Measurements from ENCODE around the gene ISYNA1. TPM values are rescaled to one million over a fixed set of nuclear protein-coding genes. Genes with fewer than 3 reads are reported as not detected.

ISYNA1 gene
- total and polyA plus RNA-seq, 2 donors (not counting 1 experiment from before 2014, with no cell fraction given), result 22.6 to 28.3 TPM

DNA sequence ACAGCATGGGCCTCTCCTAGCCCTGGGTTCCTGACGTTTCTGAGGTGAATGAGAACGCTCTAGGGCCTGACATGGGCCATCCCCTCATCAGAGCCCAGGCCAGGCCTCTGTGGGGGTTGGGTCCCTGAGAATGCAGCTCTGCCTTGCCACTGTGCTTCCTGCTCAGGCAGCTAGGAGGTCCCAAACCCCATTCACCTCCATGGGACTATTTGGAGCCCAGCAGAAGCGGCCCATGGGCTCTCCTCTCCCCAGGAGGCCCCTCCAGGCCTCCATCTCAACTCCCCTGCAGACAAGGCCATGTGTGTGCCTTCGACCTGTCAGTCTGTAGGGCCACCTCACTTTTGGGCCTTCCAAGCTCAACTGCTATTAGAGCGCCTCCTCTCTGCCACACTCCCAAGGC, 47.1 kb upstream of the ISYNA1 start:
- Histone ChIP-seq H3K27ac (ENCODE audit: low read length in 2 of 2) (no peak overlapping the region), H3K9ac (ENCODE audit: low read length) (no peak overlapping the region), H3K27me3 (replicated peaks in 1 of 4; ENCODE audit: control extremely low read depth in 1 of 4, control insufficient read depth in 3 of 4, insufficient read depth in 4 of 4, low read length in 3 of 4) (no peaks in the 10 kb centered on the region), H3K79me2 (ENCODE audit: control insufficient read depth, insufficient read depth, low read length) (peaks cover 99% of the 10 kb centered on the region), H3K4me1 (ENCODE audit: control insufficient read depth in 2 of 2, insufficient read depth in 2 of 2, low read length in 2 of 2) (peaks cover 3 to 7% of the 10 kb centered on the region in 2 donors), H3K4me3 (ENCODE audit: control extremely low read depth in 1 of 5, extremely low read depth in 1 of 5, insufficient read depth in 1 of 5, low read depth in 2 of 5, low read length in 4 of 5) (no peak overlapping the region), H3K4me2 (replicated peaks; ENCODE audit: low read depth, low read length, poor library complexity, severe bottlenecking) (no peak overlapping the region), H3K9me3 (ENCODE audit: control extremely low read depth in 1 of 3, control insufficient read depth in 2 of 3, insufficient read depth in 1 of 3, low read length in 2 of 3) (no peaks in the 10 kb centered on the region), H3K36me3 (replicated peaks in 1 of 2; ENCODE audit: control extremely low read depth in 1 of 2, control insufficient read depth in 1 of 2, extremely low read depth in 1 of 2, insufficient read depth in 2 of 2, low read length in 1 of 2) (peaks cover 0 to 2% of the 10 kb centered on the region in 2 experiments), H4K20me1 (ENCODE audit: control insufficient read depth, insufficient read depth, low read length, poor library complexity, severe bottlenecking) (peaks cover 99% of the 10 kb centered on the region), H2AFZ (ENCODE audit: insufficient read depth, low read depth, low read length, poor library complexity, severe bottlenecking) (no peak overlapping the region)
- Mint-ChIP-seq H3K27ac (peak overlapping the region; percentile 26), H3K9me3 (ENCODE audit: insufficient read depth) (no peaks in the 10 kb centered on the region), H3K27me3 (no peaks in the 10 kb centered on the region), H3K4me3 (no peak overlapping the region), H3K4me1 (peaks cover 39% of the 10 kb centered on the region)
- intact Hi-C loops (cut with micrococcal nuclease), result no loop called here
- TF ChIP-seq EZH2 (IDR thresholded peaks at IDR 0.05; ENCODE audit: borderline replicate concordance, insufficient read depth, low read depth, low read length, poor library complexity, severe bottlenecking), result no peak
- TF ChIP-seq, protein P1, sequence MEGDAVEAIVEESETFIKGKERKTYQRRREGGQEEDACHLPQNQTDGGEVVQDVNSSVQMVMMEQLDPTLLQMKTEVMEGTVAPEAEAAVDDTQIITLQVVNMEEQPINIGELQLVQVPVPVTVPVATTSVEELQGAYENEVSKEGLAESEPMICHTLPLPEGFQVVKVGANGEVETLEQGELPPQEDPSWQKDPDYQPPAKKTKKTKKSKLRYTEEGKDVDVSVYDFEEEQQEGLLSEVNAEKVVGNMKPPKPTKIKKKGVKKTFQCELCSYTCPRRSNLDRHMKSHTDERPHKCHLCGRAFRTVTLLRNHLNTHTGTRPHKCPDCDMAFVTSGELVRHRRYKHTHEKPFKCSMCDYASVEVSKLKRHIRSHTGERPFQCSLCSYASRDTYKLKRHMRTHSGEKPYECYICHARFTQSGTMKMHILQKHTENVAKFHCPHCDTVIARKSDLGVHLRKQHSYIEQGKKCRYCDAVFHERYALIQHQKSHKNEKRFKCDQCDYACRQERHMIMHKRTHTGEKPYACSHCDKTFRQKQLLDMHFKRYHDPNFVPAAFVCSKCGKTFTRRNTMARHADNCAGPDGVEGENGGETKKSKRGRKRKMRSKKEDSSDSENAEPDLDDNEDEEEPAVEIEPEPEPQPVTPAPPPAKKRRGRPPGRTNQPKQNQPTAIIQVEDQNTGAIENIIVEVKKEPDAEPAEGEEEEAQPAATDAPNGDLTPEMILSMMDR (IDR thresholded peaks at IDR 0.05), result no peak
- 88% methylated on average over 5 of the region's 5 CpGs for WGBS (ENCODE audit: insufficient coverage)
- ChIA-PET CTCF (interaction anchor here (1.1 kb wide), 1 partner anchor 109 kb away, joined by 3 read pairs; no protein-coding TSS in a partner anchor), POLR2A (no interaction called here)
- ATAC-seq (ENCODE audit: low read depth), result no peak
- DNase-seq, result no peak

DNA sequence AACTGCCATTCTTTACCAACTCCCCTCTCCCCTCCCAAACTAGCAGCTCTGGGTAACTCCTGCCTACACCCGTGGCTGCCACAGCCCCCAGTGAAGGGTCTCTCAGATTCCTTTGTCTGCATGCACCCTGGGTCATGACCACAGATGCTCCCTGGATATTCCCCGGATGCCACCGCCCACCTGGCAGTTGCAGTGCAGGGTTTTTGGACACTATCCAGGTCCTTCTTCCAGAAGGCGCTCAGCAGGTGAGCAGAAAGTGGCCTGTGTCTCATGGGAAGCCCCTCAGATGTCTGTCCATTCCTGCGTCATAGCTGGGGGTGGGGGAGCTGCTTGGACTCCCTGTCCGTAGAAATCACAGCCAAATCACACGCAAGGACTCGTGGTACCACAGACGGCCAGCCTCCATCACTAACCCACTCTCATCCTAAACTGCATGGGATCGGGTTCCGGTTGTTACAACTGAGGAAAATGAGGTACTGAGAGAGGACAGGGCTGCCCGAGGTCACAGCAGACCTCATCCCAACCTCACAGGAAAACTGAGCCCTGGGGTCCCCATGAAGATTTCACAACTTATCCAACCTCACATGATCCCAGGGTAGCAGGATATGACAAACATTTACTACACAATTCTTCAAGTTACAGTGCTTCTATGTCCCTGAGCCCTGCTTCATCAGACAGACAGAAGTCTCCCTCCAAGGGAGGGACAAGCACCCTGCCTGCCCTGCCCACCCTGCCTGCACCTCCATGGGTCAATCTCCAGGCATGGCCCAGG, 45.4 kb upstream of the ISYNA1 start:
- Mint-ChIP-seq H3K4me3 (no peak overlapping the region), H3K27me3 (no peaks in the 10 kb centered on the region)
- H4K20me1 ChIP-seq (ENCODE audit: control insufficient read depth, insufficient read depth, low read length, poor library complexity, severe bottlenecking), result peaks cover 99% of the 10 kb centered on the region

More for the DNA sequence above, 45.4 kb upstream of the ISYNA1 start:
- no peak for DNase-seq
- peaks cover 54% of the 10 kb centered on the region for H3K4me1 Mint-ChIP-seq
- no peak overlapping the region for H2AFZ ChIP-seq (ENCODE audit: insufficient read depth, low read depth, low read length, poor library complexity, severe bottlenecking)
- no peak overlapping the region for H3K27ac ChIP-seq (ENCODE audit: low read length in 2 of 2)
- H3K9me3 Mint-ChIP-seq (ENCODE audit: insufficient read depth), result no peaks in the 10 kb centered on the region
- ATAC-seq (ENCODE audit: low read depth), result no peak
- no peak overlapping the region for H3K27ac Mint-ChIP-seq
- H3K36me3 ChIP-seq (replicated peaks in 1 of 2; ENCODE audit: control extremely low read depth in 1 of 2, control insufficient read depth in 1 of 2, extremely low read depth in 1 of 2, insufficient read depth in 2 of 2, low read length in 1 of 2), result peaks cover 0 to 2% of the 10 kb centered on the region in 2 experiments
- H3K27me3 ChIP-seq (replicated peaks in 1 of 4; ENCODE audit: control extremely low read depth in 1 of 4, control insufficient read depth in 3 of 4, insufficient read depth in 4 of 4, low read length in 3 of 4), result no peaks in the 10 kb centered on the region
- no peak overlapping the region for H3K4me2 ChIP-seq (replicated peaks; ENCODE audit: low read depth, low read length, poor library complexity, severe bottlenecking)
- H3K79me2 ChIP-seq (ENCODE audit: control insufficient read depth, insufficient read depth, low read length), result peaks cover 99% of the 10 kb centered on the region
- H3K4me1 ChIP-seq (ENCODE audit: control insufficient read depth in 2 of 2, insufficient read depth in 2 of 2, low read length in 2 of 2), result peaks cover 18 to 24% of the 10 kb centered on the region in 2 donors
- ChIA-PET POLR2A (no interaction called here), CTCF (interaction anchor here (1.4 to 2.4 kb wide), 3 partner anchors 9 to 21 kb away, joined by 4 to 8 read pairs (median 5); no protein-coding TSS in a partner anchor)
- no peak overlapping the region for H3K4me3 ChIP-seq (ENCODE audit: control extremely low read depth in 1 of 5, extremely low read depth in 1 of 5, insufficient read depth in 1 of 5, low read depth in 2 of 5, low read length in 4 of 5)
- intact Hi-C loops (cut with micrococcal nuclease), result no loop called here
- TF ChIP-seq, protein P1 (IDR thresholded peaks at IDR 0.05), result no peak
- TF ChIP-seq EZH2 (IDR thresholded peaks at IDR 0.05; ENCODE audit: borderline replicate concordance, insufficient read depth, low read depth, low read length, poor library complexity, severe bottlenecking), result no peak
- no peak overlapping the region for H3K9ac ChIP-seq (ENCODE audit: low read length)
- H3K9me3 ChIP-seq (ENCODE audit: control extremely low read depth in 1 of 3, control insufficient read depth in 2 of 3, insufficient read depth in 1 of 3, low read length in 2 of 3), result no peaks in the 10 kb centered on the region
- 87% methylated on average over 10 of the region's 12 CpGs for WGBS (ENCODE audit: insufficient coverage)
